MM.1S (cell line): Measurements from ENCODE around the gene OR2H1.

Experiments used
- EZH2 ChIP-seq: fragments of 300-600 bp; sonication (generic); optimal IDR thresholded peaks from 2 replicates; pipeline ENCODE3; 2017; ENCODE audit warnings: low read depth, mild to moderate bottlenecking, antibody characterized with exemption, low read length, mixed read lengths
- TF ChIP-seq, protein P1 (sequence below): fragments of 300-600 bp; sonication (generic); IDR thresholded peaks from 2 replicates; pipeline ENCODE4 v1.5.1; 2016; ENCODE audit warnings: antibody characterized with exemption, low read length, mixed read lengths

DNA sequence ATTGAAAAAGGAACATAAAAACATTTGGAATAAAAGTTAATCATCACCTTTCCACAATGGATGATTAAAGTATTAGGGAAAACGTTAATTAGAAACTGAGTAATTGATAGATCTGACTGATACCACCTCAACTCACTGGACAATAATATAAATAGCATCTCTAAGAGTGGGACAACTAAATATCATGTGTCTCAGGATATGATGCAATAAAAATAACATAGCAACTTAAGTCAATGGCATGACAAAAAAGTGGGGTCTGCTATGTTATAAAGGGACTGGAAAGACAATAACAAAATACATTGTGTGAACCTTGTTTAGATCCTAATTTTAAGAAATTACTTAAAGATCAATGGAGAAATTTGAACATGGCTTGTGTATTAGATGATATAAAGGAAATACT is 31.9 kb upstream of the OR2H1 start:
- no peak for TF ChIP-seq EZH2
- TF ChIP-seq, protein P1, sequence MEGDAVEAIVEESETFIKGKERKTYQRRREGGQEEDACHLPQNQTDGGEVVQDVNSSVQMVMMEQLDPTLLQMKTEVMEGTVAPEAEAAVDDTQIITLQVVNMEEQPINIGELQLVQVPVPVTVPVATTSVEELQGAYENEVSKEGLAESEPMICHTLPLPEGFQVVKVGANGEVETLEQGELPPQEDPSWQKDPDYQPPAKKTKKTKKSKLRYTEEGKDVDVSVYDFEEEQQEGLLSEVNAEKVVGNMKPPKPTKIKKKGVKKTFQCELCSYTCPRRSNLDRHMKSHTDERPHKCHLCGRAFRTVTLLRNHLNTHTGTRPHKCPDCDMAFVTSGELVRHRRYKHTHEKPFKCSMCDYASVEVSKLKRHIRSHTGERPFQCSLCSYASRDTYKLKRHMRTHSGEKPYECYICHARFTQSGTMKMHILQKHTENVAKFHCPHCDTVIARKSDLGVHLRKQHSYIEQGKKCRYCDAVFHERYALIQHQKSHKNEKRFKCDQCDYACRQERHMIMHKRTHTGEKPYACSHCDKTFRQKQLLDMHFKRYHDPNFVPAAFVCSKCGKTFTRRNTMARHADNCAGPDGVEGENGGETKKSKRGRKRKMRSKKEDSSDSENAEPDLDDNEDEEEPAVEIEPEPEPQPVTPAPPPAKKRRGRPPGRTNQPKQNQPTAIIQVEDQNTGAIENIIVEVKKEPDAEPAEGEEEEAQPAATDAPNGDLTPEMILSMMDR = no peak
